ENCODE data around the gene RTL5. TPM values are rescaled to one million over a fixed set of nuclear protein-coding genes. Genes with fewer than 3 reads are reported as not detected.

Gene RTL5
- total RNA-seq, 1 experiment from 2014 or later, result 2.5 TPM

GRCh38 chrX:72078411-72078810 lies 53.3 kb downstream of the RTL5 start:
- no peak overlapping the region for H3K27ac Mint-ChIP-seq (ENCODE audit: unreplicated experiment)
- no peaks in the 10 kb centered on the region for H3K9me3 Mint-ChIP-seq (ENCODE audit: unreplicated experiment)
- no peak overlapping the region for H3K4me3 ChIP-seq (ENCODE audit: low read depth, low read length)
- BruUV-seq (replicated peaks), result no TSS peak
- DNase-seq, result no peak
- no peaks in the 10 kb centered on the region for H3K36me3 Mint-ChIP-seq (ENCODE audit: insufficient read depth, unreplicated experiment)
- H3K9me3 ChIP-seq, result no peaks in the 10 kb centered on the region
- no peaks in the 10 kb centered on the region for H3K36me3 ChIP-seq (ENCODE audit: control insufficient read depth, insufficient read depth, low read length)
- H3K4me1 Mint-ChIP-seq (ENCODE audit: low read depth, unreplicated experiment), result peaks cover 5% of the 10 kb centered on the region
- H3K4me1 ChIP-seq, result peaks cover 13% of the 10 kb centered on the region
- no peaks in the 10 kb centered on the region for H3K27me3 Mint-ChIP-seq (ENCODE audit: insufficient read depth, unreplicated experiment)
- no peak overlapping the region for H3K4me3 Mint-ChIP-seq (ENCODE audit: unreplicated experiment)
- no peaks in the 10 kb centered on the region for H3K27me3 ChIP-seq (replicated peaks; ENCODE audit: control insufficient read depth, insufficient read depth, low read length)
- intact Hi-C loops (cut with micrococcal nuclease; ENCODE audit: unreplicated experiment), result no loop called here
- POLR2A ChIA-PET, result no interaction called here
- CTCF ChIA-PET, result no interaction called here
- TF ChIP-seq CTCF (IDR thresholded peaks at IDR 0.05; ENCODE audit: insufficient read depth in 1 of 2, low read depth in 1 of 2, low read length in 1 of 2, severe bottlenecking in 1 of 2, unreplicated experiment in 1 of 2), result no peak

Other genes starting within 250 kb of the RTL5 start
- gene NHSL2, start 221.1 kb downstream of the RTL5 start, total RNA-seq (2022), result 0.18 and 0.39 TPM in 2 replicates
- 11.7 and 12.2 TPM in 2 replicates for gene PIN4, start 49.8 kb upstream of the RTL5 start, total RNA-seq (2022)
- gene ERCC6L, start 107.1 kb upstream of the RTL5 start, total RNA-seq (2022), result 9.7 and 10.2 TPM in 2 replicates
- gene RPS4X, start 145.3 kb upstream of the RTL5 start, total RNA-seq (2022), result 795 and 810 TPM in 2 replicates
- 1.3 TPM in 2 replicates for gene CITED1, start 174.0 kb upstream of the RTL5 start, total RNA-seq (2022)